H1 (cell line): ENCODE data around the gene CDC7.

Source experiments
- CBX8 ChIP-seq: fragments of 300-800, 300-1000 bp; sonication (generic); IDR thresholded peaks from 2 replicates; pipeline ENCODE4 v1.7.1; 2016; ENCODE audit warnings: low read depth, low read length, borderline replicate concordance
- CTBP2 ChIP-seq: IDR thresholded peaks from 2 replicates; pipeline ENCODE4 v1.7.0; 2011; ENCODE audit warnings: borderline replicate concordance, mild to moderate bottlenecking, moderate library complexity, mixed read lengths, low read length; ENCODE audit not compliant: insufficient read depth, insufficient read length
- CTCF ChIP-seq, 3 experiments: IDR thresholded peaks; 1 replicate in 2 of 3; 2 replicates in 1 of 3; pipeline versions ENCODE4 v1.5.1 to v1.6.1; 2011; ENCODE audit warnings: low read length in 3 of 3, mild to moderate bottlenecking in 3 of 3, inconsistent platforms in 2 of 3, low read depth in 1 of 3, moderate library complexity in 1 of 3; ENCODE audit not compliant: insufficient read depth in 1 of 3; ENCODE audit errors: control extremely low read depth in 1 of 3
- KDM4A ChIP-seq: IDR thresholded peaks from one replicate; pipeline ENCODE4 v1.7.1; 2012; ENCODE audit warnings: low read depth, mild to moderate bottlenecking, moderate library complexity, low read length, inconsistent platforms; ENCODE audit not compliant: severe bottlenecking
- RFX5 ChIP-seq: IDR thresholded peaks from 2 replicates; pipeline ENCODE4 v1.6.1; 2011; ENCODE audit warnings: low read depth, low read length, improper control_type of control experiment, borderline replicate concordance
- SAP30 ChIP-seq: fragments of 300-600 bp; sonication (generic); IDR thresholded peaks from 2 replicates; pipeline ENCODE4 v1.7.1; 2012; ENCODE audit warnings: low read length, moderate library complexity, mild to moderate bottlenecking, inconsistent platforms; ENCODE audit not compliant: insufficient read depth, insufficient replicate concordance
- TF ChIP-seq, protein P1 (sequence below): IDR thresholded peaks from 2 replicates; pipeline ENCODE4 v1.6.1; 2011; ENCODE audit warnings: low read depth, mild to moderate bottlenecking, low read length; ENCODE audit not compliant: insufficient read depth

DNA sequence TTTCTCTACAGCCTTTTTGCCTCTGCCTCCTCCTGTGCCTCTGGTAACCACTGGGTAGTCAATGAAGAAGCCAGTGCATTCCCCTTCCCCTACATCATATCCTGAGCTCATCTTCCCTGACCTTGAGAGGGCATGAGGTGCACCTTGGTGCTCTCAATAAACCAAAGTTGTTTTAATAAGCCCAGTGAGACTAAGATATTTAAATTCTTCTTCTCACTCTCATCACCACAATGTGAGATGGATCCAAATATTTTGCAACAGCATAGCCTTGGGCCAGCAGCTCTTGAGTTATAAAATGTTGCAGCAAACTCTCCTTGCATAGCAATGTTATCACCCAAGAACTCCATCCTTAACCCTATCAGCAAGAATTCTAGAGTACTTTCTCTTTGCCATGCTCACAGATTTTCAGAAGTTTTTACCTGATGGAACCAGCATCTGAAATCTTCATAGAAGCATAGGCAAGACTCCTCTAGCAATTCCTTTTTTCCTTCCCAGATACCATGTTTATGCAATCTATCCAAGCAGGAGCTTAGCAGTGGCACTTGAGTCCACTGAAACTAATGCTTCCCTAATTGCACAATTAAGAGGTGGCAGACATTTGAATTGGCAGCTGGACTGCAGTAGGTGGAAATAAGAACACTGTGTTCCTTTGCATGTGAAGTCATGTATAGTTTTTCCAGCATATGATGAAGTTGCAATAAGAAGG, 36.8 kb downstream of the CDC7 start:
- no peak for TF ChIP-seq KDM4A
- no peak for TF ChIP-seq CTCF (IDR thresholded peaks at IDR 0.05; ENCODE audit: control extremely low read depth in 1 of 3, insufficient read depth in 1 of 3, low read depth in 1 of 3, low read length in 3 of 3)
- TF ChIP-seq CTBP2, result no peak
- TF ChIP-seq CBX8, result no peak
- no peak for TF ChIP-seq SAP30
- TF ChIP-seq RFX5, result no peak
- TF ChIP-seq, protein P1, sequence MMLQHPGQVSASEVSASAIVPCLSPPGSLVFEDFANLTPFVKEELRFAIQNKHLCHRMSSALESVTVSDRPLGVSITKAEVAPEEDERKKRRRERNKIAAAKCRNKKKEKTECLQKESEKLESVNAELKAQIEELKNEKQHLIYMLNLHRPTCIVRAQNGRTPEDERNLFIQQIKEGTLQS, result no peak
